Astrocyte (in vitro differentiated cells and primary cell): Measurements from ENCODE around the gene NRARP. TPM values are rescaled to one million over a fixed set of nuclear protein-coding genes. Genes with fewer than 3 reads are reported as not detected.

Source experiments
- DNase-seq: peaks from one replicate; pipeline ENCODE4 v3.0.0-alpha.2; 2010; ENCODE audit warnings: low read depth
- FAIRE-seq: peaks from 2 replicates; lab custom pipeline; 2011; peaks lifted over from hg19 to GRCh38; lab: Jason Lieb, UNC
- H2AFZ ChIP-seq: 2 replicates; pipeline ENCODE4 v1.6.0; 2012; ENCODE audit warnings: low read depth, low read length, inconsistent platforms
- H3K27ac ChIP-seq: 2 replicates; pipeline ENCODE4 v1.5.1; 2011; ENCODE audit warnings: low read depth, low read length, inconsistent platforms
- H3K27me3 ChIP-seq: 2 replicates; pipeline ENCODE4 v1.6.0; 2011; ENCODE audit warnings: low read length, inconsistent platforms; ENCODE audit not compliant: insufficient read depth
- H3K36me3 ChIP-seq: 2 replicates; pipeline ENCODE4 v1.5.1; 2011; ENCODE audit warnings: low read length, inconsistent platforms; ENCODE audit not compliant: insufficient read depth
- H3K4me1 ChIP-seq: 2 replicates; pipeline ENCODE4 v1.5.1; 2011; ENCODE audit warnings: low read length, inconsistent platforms; ENCODE audit not compliant: insufficient read depth
- H3K4me2 ChIP-seq: 2 replicates; pipeline ENCODE4 v1.6.0; 2012; ENCODE audit warnings: low read length, inconsistent platforms
- H3K4me3 ChIP-seq: 2 replicates; pipeline ENCODE4 v1.5.1; 2011; ENCODE audit warnings: low read depth, mild to moderate bottlenecking, low read length, inconsistent platforms; ENCODE audit not compliant: insufficient read depth
- H3K79me2 ChIP-seq: 2 replicates; pipeline ENCODE4 v1.6.0; 2012; ENCODE audit warnings: mild to moderate bottlenecking, low read length, inconsistent platforms; ENCODE audit not compliant: insufficient read depth
- H3K9ac ChIP-seq: 2 replicates; pipeline ENCODE4 v1.6.0; 2012; ENCODE audit warnings: mild to moderate bottlenecking, low read length, inconsistent platforms
- H3K9me3 ChIP-seq: 2 replicates; pipeline ENCODE4 v1.5.1; 2012; ENCODE audit warnings: low read depth, mild to moderate bottlenecking, low read length, inconsistent platforms; ENCODE audit not compliant: insufficient read depth
- H4K20me1 ChIP-seq: 2 replicates; pipeline ENCODE4 v1.6.0; 2012; ENCODE audit warnings: low read length, inconsistent platforms; ENCODE audit not compliant: insufficient read depth
- H3K27ac Mint-ChIP-seq: one replicate; pipeline ENCODE4 v1.8.0; 2021; ENCODE audit warnings: mild to moderate bottlenecking, mixed read lengths; ENCODE audit not compliant: unreplicated experiment
- H3K27me3 Mint-ChIP-seq: one replicate; pipeline ENCODE4 v1.8.0; 2021; ENCODE audit warnings: low read depth, mixed read lengths; ENCODE audit not compliant: unreplicated experiment
- H3K36me3 Mint-ChIP-seq: one replicate; pipeline ENCODE4 v1.8.0; 2021; ENCODE audit warnings: low read depth, mixed read lengths; ENCODE audit not compliant: unreplicated experiment
- H3K4me1 Mint-ChIP-seq: one replicate; pipeline ENCODE4 v1.8.0; 2021; ENCODE audit warnings: low read depth, mixed read lengths; ENCODE audit not compliant: unreplicated experiment
- H3K4me3 Mint-ChIP-seq: one replicate; pipeline ENCODE4 v1.8.0; 2021; ENCODE audit warnings: mild to moderate bottlenecking, moderate library complexity, mixed read lengths; ENCODE audit not compliant: unreplicated experiment
- H3K9me3 Mint-ChIP-seq: one replicate; pipeline ENCODE4 v1.8.0; 2021; ENCODE audit warnings: mild to moderate bottlenecking, mixed read lengths; ENCODE audit not compliant: unreplicated experiment
- EZH2 ChIP-seq: IDR thresholded peaks from 2 replicates; pipeline ENCODE4 v1.6.1; 2012; ENCODE audit warnings: mild to moderate bottlenecking, low read length, inconsistent platforms; ENCODE audit not compliant: insufficient read depth
- total RNA-seq: library from RNA; stranded (reverse); gene quantifications from 2 replicates; pipeline ENCODE4 v1.2.1, GENCODE V29; 2021
- TF ChIP-seq, protein P1 (sequence below): IDR thresholded peaks from 2 replicates; pipeline ENCODE4 v1.5.1; 2011; ENCODE audit warnings: low read depth, mild to moderate bottlenecking, inconsistent platforms, low read length, moderate library complexity; ENCODE audit not compliant: insufficient read depth

Gene NRARP
- total RNA-seq, 1 donor from 2014 or later, result 7.3 TPM

DNA sequence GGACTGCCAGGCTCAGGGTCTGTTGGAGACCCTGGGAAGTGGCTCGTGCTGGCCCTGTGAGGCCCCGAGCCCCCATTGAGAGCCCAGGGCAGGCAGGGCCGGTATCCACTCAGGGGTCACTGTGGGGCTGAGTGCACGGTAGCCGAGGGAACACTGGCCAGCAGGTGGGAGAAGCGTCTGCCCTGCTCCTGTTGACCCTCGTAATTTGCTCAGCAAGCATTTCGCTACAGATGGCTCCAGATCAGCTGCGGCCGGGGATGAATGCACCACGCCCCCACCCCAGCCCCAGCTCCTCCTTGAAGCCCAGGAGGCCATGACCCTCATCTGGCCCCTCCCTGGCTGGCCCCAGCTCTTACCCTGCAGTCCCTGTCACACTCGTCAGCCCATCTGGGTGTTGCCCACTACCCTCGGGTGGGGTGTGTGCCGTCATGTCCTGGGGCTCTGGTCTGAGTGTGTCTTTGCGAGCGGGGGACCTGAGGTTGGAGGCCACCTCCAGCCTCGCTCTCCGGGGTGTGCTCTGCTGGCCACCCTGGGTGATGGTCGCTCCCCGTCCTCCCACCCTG lies 6.1 kb upstream of the NRARP start:
- H3K36me3 ChIP-seq, result no peaks in the 10 kb centered on the region
- DNase-seq (no peak), FAIRE-seq (no peak)
- H3K4me3 ChIP-seq, result no peak overlapping the region
- no peak overlapping the region for H3K27ac Mint-ChIP-seq
- H3K4me1 Mint-ChIP-seq, result no peaks in the 10 kb centered on the region
- no peaks in the 10 kb centered on the region for H3K79me2 ChIP-seq
- H3K4me3 Mint-ChIP-seq, result no peak overlapping the region
- H2AFZ ChIP-seq, result no peak overlapping the region
- H3K27ac ChIP-seq, result no peak overlapping the region
- H3K4me1 ChIP-seq, result peaks cover 13% of the 10 kb centered on the region
- H3K36me3 Mint-ChIP-seq, result no peaks in the 10 kb centered on the region
- no peaks in the 10 kb centered on the region for H3K9me3 ChIP-seq
- H3K9ac ChIP-seq, result no peak overlapping the region
- peaks cover 2% of the 10 kb centered on the region for H3K27me3 Mint-ChIP-seq
- H3K4me2 ChIP-seq, result no peak overlapping the region
- no peaks in the 10 kb centered on the region for H3K27me3 ChIP-seq
- TF ChIP-seq, protein P1, sequence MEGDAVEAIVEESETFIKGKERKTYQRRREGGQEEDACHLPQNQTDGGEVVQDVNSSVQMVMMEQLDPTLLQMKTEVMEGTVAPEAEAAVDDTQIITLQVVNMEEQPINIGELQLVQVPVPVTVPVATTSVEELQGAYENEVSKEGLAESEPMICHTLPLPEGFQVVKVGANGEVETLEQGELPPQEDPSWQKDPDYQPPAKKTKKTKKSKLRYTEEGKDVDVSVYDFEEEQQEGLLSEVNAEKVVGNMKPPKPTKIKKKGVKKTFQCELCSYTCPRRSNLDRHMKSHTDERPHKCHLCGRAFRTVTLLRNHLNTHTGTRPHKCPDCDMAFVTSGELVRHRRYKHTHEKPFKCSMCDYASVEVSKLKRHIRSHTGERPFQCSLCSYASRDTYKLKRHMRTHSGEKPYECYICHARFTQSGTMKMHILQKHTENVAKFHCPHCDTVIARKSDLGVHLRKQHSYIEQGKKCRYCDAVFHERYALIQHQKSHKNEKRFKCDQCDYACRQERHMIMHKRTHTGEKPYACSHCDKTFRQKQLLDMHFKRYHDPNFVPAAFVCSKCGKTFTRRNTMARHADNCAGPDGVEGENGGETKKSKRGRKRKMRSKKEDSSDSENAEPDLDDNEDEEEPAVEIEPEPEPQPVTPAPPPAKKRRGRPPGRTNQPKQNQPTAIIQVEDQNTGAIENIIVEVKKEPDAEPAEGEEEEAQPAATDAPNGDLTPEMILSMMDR, result no peak
- TF ChIP-seq EZH2, result no peak
- H4K20me1 ChIP-seq, result no peaks in the 10 kb centered on the region
- no peaks in the 10 kb centered on the region for H3K9me3 Mint-ChIP-seq

DNA sequence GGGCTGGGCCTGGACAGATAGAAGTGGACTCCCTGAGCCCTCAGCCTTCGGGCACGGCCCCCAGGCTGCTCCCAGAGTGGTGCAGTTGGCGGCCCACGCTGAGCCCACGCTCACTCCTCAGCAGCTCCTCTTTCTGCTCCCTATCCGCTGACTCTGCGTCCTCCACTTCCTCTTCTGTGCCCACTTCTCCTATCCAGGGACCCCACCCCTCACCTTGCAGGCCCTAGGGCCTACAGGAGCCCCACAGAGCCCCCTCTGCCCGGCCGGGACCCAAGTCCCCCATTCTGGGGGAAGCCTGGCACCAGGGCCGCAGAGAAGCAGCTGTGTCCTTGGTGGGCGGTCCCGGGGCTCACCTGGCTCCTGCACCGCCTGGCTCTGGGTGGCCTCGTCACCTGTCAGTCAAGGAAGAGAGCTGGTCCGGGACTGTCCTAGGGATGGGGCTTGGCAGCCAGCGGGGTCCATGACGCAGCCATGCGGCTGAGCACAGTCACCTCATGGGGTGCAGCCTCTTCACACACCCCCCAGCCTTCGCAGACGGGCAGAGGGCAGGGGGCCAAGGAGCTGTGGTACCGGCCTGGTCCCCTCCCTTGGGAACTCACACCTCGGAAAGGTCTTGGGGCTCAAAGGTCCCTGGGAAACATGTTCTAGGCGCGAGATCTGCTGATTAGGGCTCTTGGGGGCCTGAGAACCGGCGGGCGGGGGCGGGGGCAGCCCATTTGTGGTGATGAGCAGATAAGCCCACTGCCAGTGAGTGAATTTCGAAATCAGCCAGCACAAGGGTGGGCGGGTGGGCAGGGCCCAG lies 5.4 kb upstream of the NRARP start:
- no peak for DNase-seq
- no peak overlapping the region for H2AFZ ChIP-seq
- no peak overlapping the region for H3K4me3 Mint-ChIP-seq

More for the DNA sequence above, 5.4 kb upstream of the NRARP start:
- Histone ChIP-seq H3K27me3 (no peaks in the 10 kb centered on the region), H3K9me3 (no peaks in the 10 kb centered on the region), H3K79me2 (no peaks in the 10 kb centered on the region), H3K4me2 (no peak overlapping the region), H3K4me3 (no peak overlapping the region), H3K27ac (no peak overlapping the region), H3K9ac (no peak overlapping the region), H4K20me1 (no peaks in the 10 kb centered on the region), H3K4me1 (peaks cover 13% of the 10 kb centered on the region), H3K36me3 (no peaks in the 10 kb centered on the region)
- H3K27me3 Mint-ChIP-seq, result peaks cover 2% of the 10 kb centered on the region
- H3K9me3 Mint-ChIP-seq, result no peaks in the 10 kb centered on the region
- TF ChIP-seq, protein P1, result no peak
- no peak for TF ChIP-seq EZH2
- no peaks in the 10 kb centered on the region for H3K36me3 Mint-ChIP-seq
- no peak for FAIRE-seq
- H3K27ac Mint-ChIP-seq, result no peak overlapping the region
- no peaks in the 10 kb centered on the region for H3K4me1 Mint-ChIP-seq
